Activated T-helper 1 cell treated with anti-CD3 and anti-CD28 coated beads, Interleukin-12 subunit alpha, Interleukin-12 subunit beta, Interleukin-2, Interleukin-4 antibody, amounts not matched to agents 30 ng/mL and 10 ng/mL and 1 ng/mL, durations not matched to agents 14 hours and 24 hours and 36 hours (primary cell): Measurements from ENCODE around the gene PLEKHH1. TPM values are rescaled to one million over a fixed set of nuclear protein-coding genes. Genes with fewer than 3 reads are reported as not detected.
"Not testable (repeated sequence)": the region's sequence is repeated elsewhere in the genome, so short reads cannot be mapped to it uniquely, and the experiment has no call there.

Experiments used
- DNase-seq: peaks from one replicate; pipeline ENCODE4 v3.0.0; 2021; ENCODE audit warnings: low spot score
- H3K27ac Mint-ChIP-seq: one replicate; pipeline ENCODE4 v1.8.0; 2021; ENCODE audit warnings: mild to moderate bottlenecking, mixed read lengths
- H3K27me3 Mint-ChIP-seq: one replicate; pipeline ENCODE4 v1.8.0; 2022; ENCODE audit warnings: mild to moderate bottlenecking, moderate library complexity, mixed read lengths; ENCODE audit not compliant: insufficient read depth
- H3K36me3 Mint-ChIP-seq: one replicate; pipeline ENCODE4 v1.8.0; 2021; ENCODE audit warnings: low read depth, mixed read lengths
- H3K4me1 Mint-ChIP-seq: one replicate; pipeline ENCODE4 v1.8.0; 2021; ENCODE audit warnings: low read depth, mixed read lengths
- H3K4me3 Mint-ChIP-seq: one replicate; pipeline ENCODE4 v1.8.0; 2021; ENCODE audit warnings: mild to moderate bottlenecking, moderate library complexity, mixed read lengths
- H3K9me3 Mint-ChIP-seq: one replicate; pipeline ENCODE4 v1.8.0; 2021; ENCODE audit warnings: mixed read lengths
- intact Hi-C: fragments of 100-400 bp; cut with micrococcal nuclease; formaldehyde crosslinking; loops from one replicate; pipeline ENCODE4 v1.15.1; 2024
- total RNA-seq: library from RNA; stranded (reverse); gene quantifications from 2 replicates; pipeline ENCODE4 v1.2.3, GENCODE V29; 2022

PLEKHH1 gene
- total RNA-seq, 1 donor from 2014 or later: 0.96 TPM

DNA sequence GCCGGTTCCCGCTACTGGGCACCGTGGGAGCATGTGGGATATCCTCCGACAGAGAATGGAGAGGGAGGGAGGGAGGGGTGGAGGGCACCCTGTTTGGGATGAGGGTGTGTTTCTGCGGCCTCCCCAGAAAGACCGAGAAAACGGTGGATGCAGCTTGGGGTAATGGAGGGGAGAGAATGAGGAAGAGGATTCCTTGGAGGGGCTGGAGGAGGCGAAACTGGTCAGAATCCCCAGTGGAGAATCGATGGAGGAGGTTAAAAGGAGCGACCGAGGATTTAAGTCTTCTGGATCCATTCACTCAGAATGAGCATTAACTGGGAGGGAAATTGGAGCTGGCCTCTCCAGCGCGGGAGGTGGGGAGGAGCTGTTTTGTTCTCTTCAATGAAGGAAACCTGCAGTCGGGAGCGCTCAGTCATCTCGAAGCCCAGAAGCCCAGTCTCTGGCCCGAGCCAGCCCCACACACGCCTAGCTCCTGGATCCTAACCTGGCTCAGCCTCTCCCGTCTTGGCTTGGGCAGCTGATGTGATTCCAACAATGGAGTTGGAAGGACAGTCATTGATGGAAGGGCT, 87.2 kb downstream of the PLEKHH1 start:
- Mint-ChIP-seq H3K4me1 (peaks cover 39% of the 10 kb centered on the region), H3K9me3 (no peaks in the 10 kb centered on the region), H3K36me3 (peaks cover 3% of the 10 kb centered on the region), H3K27ac (peak overlapping the region; percentile 44), H3K4me3 (peak overlapping the region; percentile 86), H3K27me3 (peaks cover 14% of the 10 kb centered on the region)
- intact Hi-C loops: no loop called here
- DNase-seq: no peak

DNA sequence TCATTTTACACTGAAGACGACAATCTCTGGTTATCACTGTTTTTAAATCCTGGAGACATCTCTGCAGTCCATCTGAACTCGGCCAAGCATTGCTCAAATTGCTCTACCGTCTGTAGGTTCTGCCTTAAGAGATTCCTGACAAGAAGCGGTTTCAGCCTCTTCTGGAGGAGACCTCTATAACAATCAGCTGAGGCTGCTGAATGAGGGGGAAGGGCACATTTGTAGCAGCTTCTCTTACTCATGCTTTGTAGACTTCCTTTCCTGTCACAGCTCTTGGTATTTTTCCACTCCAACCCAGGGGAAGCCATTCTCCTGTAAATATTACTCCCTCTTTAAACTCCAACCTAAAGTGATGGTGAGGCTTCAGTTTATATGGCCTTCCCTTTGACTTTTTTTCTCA, 89.6 kb downstream of the PLEKHH1 start:
- Mint-ChIP-seq H3K27ac (peak overlapping the region; percentile 62), H3K27me3 (peaks cover 10% of the 10 kb centered on the region), H3K4me1 (peaks cover 39% of the 10 kb centered on the region), H3K4me3 (no peak overlapping the region), H3K36me3 (peaks cover 3% of the 10 kb centered on the region), H3K9me3 (no peaks in the 10 kb centered on the region)
- intact Hi-C loops: no loop called here
- no peak for DNase-seq

DNA sequence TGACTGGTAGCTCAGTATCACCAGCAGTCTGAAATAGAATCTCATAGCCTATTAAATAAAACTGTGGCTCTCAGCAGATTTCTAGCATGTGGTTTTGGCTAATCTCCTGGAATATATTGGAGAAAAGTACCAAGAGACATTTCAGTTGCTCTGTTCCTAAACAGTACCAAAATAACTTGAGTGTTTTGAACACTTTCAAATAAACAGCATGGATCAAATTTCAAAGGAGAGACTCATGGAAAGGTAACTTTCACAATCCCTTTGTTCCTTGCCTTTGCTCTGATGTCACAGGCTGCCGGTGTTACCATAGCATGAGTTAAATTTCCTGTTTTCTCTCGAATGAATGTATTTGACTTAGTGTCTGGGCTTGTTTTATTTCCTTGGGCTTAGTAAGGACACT, 90.0 kb downstream of the PLEKHH1 start:
- Mint-ChIP-seq H3K4me3 (no peak overlapping the region), H3K27ac (peak overlapping the region; percentile 62), H3K27me3 (peaks cover 10% of the 10 kb centered on the region), H3K4me1 (peaks cover 39% of the 10 kb centered on the region), H3K9me3 (no peaks in the 10 kb centered on the region), H3K36me3 (peaks cover 3% of the 10 kb centered on the region)
- intact Hi-C loops: no loop called here
- DNase-seq: no peak

DNA sequence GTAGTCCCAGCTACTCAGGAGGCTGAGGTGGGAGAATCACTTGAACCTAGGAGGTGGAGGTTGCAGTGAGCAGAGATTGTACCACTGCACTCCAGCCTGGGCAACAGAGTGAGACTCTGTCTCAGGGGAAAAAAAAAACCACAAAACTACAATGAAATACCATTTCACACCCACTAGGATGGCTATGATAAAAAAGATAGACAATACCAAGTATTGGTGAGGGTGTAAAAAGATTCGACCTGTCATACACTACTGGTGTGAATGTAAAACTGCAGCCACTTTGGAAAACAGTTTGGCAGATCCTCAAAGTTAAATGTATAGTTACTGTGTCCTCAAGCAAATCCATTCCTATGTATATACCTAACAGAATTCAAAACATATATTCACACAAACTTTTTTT, 93.0 kb downstream of the PLEKHH1 start:
- intact Hi-C loops, DNase-seq, H3K4me3 Mint-ChIP-seq, H3K9me3 Mint-ChIP-seq, H3K27me3 Mint-ChIP-seq, H3K27ac Mint-ChIP-seq, H3K36me3 Mint-ChIP-seq: not testable (repeated sequence)
- peaks cover 15% of the 10 kb centered on the region for H3K4me1 Mint-ChIP-seq

DNA sequence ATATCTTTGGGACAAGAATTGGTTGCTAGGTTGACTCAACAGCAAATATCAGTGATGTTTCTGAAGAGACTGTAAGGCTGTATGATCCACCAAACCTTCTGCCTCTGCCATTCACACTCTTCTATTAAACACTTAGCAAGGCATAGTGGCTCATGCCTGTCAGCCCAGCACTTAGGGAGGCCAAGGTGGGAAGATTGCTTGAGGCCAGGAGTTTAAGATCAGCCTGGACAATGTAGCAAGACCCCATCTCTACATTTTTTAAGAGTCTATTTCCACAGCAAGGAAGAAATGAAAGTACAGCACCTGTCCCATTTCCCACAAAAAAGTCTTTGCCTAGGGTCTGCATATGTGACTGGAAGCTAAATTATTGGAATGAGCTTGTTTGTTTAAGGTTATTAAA, 94.4 kb downstream of the PLEKHH1 start:
- Mint-ChIP-seq H3K9me3 (no peaks in the 10 kb centered on the region), H3K4me3 (no peak overlapping the region), H3K36me3 (peaks cover 3% of the 10 kb centered on the region), H3K4me1 (peaks cover 8% of the 10 kb centered on the region), H3K27me3 (no peaks in the 10 kb centered on the region), H3K27ac (no peak overlapping the region)
- no peak for DNase-seq
- intact Hi-C loops: no loop called here

DNA sequence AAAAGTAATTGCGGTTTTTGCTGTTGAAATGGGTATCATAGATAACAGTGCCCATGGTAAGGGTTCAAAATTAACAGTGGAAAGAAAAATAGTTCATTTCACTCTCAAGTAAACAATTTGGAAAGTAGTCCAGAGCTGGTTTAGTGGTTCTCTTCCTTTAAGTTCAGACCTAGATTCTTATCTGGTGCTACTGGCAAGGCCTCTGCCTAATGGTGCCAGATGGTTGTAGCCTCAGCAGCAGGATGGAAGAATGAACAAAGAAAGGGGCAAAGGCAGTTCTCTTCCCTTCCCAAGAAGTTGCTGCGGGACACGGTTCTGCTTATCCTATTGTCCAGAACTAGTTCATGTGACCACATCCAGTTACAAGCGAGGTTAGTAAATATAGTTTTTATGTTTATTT, 97.1 kb downstream of the PLEKHH1 start:
- Mint-ChIP-seq H3K36me3 (no peaks in the 10 kb centered on the region), H3K27me3 (no peaks in the 10 kb centered on the region), H3K27ac (no peak overlapping the region), H3K4me3 (no peak overlapping the region), H3K4me1 (no peaks in the 10 kb centered on the region), H3K9me3 (no peaks in the 10 kb centered on the region)
- intact Hi-C loops: no loop called here
- no peak for DNase-seq

DNA sequence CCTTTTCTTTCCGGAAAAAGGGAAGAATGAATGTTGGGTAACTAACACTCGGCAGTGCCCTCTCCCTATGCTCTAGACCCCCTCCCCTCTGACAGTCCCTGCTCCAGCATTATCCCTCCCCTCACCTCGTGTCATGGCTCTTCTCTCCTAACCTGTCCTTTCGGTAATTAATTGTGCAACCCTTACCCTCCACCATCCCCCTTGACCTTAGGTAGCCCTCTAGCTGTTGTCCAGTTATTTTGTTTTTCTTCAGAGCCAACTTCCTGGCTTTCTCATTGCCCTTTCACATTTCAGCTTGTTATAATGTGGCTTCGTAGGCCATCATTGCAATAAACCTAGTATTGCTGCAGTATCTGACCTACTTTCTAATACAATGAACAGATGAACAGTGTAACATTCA, 97.8 kb downstream of the PLEKHH1 start:
- H3K27ac Mint-ChIP-seq: no peak overlapping the region
- no peaks in the 10 kb centered on the region for H3K9me3 Mint-ChIP-seq
- DNase-seq: no peak
- intact Hi-C loops: no loop called here
- H3K36me3 Mint-ChIP-seq: no peaks in the 10 kb centered on the region
- no peaks in the 10 kb centered on the region for H3K4me1 Mint-ChIP-seq
- no peaks in the 10 kb centered on the region for H3K27me3 Mint-ChIP-seq
- no peak overlapping the region for H3K4me3 Mint-ChIP-seq

DNA sequence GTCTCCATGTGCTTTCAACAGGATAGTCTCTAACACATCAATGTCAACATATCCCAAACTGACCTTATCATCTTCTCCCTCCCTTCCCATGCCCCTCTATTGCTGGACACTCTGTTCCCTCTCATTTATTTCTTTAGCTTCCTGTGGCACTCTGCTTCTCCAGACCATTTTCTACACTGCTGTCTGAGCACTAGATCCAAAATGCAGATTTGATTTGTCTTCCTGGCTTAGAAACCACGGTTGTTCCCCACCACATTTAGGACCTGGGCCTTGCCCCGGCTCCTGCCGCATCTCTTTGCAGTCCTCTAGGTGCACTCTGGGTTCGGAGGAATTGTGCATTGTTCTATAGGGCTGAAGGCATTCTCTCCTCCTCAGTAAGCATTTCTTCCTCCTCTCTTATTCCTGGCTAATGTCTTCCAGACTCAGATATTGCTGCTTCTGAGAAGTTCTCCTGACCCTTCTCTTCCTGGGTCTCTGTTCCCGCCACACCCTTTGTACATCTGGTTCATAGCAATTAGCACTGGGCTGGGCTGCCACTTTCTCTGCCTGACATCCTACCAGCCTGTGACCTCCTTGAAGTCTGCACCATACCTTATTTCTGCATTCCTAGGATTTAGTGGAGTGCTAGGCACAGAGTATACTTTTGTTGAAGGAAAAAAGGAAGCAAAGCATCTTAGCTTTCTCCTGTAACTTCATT, 100.5 kb downstream of the PLEKHH1 start:
- Mint-ChIP-seq H3K4me1 (peaks cover 6% of the 10 kb centered on the region), H3K27ac (no peak overlapping the region), H3K4me3 (no peak overlapping the region), H3K27me3 (no peaks in the 10 kb centered on the region), H3K36me3 (no peaks in the 10 kb centered on the region), H3K9me3 (no peaks in the 10 kb centered on the region)
- intact Hi-C loops: no loop called here
- no peak for DNase-seq

DNA sequence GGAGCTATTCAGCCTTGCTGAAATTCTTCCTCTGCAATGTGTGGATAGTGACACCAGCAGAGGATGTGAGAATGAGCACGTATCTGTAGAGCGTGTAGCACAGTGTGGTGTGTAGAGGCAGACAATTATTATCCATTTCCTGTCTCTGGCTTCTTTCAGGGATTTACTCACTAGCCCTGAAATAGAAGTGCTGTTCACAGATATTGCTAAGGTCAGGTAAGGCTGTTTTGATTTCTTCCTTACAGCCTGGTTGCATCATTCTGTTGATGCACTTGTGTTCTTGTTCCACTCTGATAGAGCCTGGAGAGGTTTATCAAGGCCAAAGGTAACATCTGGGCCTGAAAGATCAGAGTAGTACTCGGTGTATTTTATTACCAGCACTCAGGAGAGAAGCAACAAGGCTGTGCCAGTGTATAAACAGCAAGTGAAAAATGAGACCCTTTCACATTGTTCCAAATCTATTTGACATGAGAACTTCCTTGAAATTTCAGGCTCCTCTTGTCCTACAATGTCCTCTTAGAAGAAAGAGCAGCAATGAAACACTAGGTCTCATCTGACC, 103.3 kb downstream of the PLEKHH1 start:
- Mint-ChIP-seq H3K36me3 (peaks cover 2% of the 10 kb centered on the region), H3K9me3 (no peaks in the 10 kb centered on the region), H3K27ac (no peak overlapping the region), H3K4me1 (peaks cover 6% of the 10 kb centered on the region), H3K4me3 (no peak overlapping the region), H3K27me3 (no peaks in the 10 kb centered on the region)
- no peak for DNase-seq
- intact Hi-C loops: no loop called here

DNA sequence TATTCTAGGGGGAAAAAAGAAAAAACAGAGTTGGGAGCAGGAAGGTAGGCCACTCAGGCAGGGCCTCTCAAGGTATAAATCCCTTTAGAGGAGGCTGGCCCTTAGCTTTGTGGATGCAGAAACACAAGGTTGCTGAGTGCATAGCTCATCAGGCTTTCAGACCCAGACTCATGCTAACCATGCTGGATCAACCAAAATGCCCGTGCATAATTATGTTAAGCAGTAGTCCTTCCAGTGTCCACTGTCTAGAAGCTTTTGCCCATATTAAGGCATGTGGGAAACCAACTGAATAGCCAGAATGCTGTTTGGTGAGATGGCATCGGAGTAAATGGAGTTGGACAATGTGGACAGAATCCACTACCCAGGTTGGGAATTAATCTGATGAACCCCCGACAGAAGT, 105.6 kb downstream of the PLEKHH1 start:
- Mint-ChIP-seq H3K27me3 (no peaks in the 10 kb centered on the region), H3K4me3 (no peak overlapping the region), H3K9me3 (no peaks in the 10 kb centered on the region), H3K36me3 (peaks cover 2% of the 10 kb centered on the region), H3K27ac (no peak overlapping the region), H3K4me1 (peaks cover 12% of the 10 kb centered on the region)
- intact Hi-C loops: no loop called here
- no peak for DNase-seq

Other genes with a start within 250 kb of the PLEKHH1 start
- 29.1 and 30.8 TPM in 2 replicates for gene ATP6V1D, start 173.5 kb upstream of the PLEKHH1 start, total RNA-seq
- gene EIF2S1, start 173.0 kb upstream of the PLEKHH1 start, total RNA-seq: 234 and 245 TPM in 2 replicates
- 0.57 and 1.5 TPM in 2 replicates for gene PLEK2, start 121.1 kb upstream of the PLEKHH1 start, total RNA-seq
- gene TMEM229B, start 44.6 kb upstream of the PLEKHH1 start, total RNA-seq: 1.7 and 1.8 TPM in 2 replicates
- gene PIGH, start 67.0 kb downstream of the PLEKHH1 start, total RNA-seq: 22.7 and 26.0 TPM in 2 replicates
- gene ARG2, start 86.6 kb downstream of the PLEKHH1 start, total RNA-seq: 5.2 and 7.1 TPM in 2 replicates
- gene VTI1B, start 141.3 kb downstream of the PLEKHH1 start, total RNA-seq: 77.7 and 77.8 TPM in 2 replicates
- gene RDH11, start 162.5 kb downstream of the PLEKHH1 start, total RNA-seq: 63.2 and 66.1 TPM in 2 replicates
- not detected in 2 replicates for gene RDH12, start 168.6 kb downstream of the PLEKHH1 start, total RNA-seq